DMS114 treated with DMSO at 0.1 percent for 48 hours (cell line): ENCODE results near the gene RPS14.

Experiments
- DNase-seq: peaks from one replicate; lab custom pipeline; 2025; ENCODE audit not compliant: unreplicated experiment; lab: John Stamatoyannopoulos, UW

RPS14 gene

DNA sequence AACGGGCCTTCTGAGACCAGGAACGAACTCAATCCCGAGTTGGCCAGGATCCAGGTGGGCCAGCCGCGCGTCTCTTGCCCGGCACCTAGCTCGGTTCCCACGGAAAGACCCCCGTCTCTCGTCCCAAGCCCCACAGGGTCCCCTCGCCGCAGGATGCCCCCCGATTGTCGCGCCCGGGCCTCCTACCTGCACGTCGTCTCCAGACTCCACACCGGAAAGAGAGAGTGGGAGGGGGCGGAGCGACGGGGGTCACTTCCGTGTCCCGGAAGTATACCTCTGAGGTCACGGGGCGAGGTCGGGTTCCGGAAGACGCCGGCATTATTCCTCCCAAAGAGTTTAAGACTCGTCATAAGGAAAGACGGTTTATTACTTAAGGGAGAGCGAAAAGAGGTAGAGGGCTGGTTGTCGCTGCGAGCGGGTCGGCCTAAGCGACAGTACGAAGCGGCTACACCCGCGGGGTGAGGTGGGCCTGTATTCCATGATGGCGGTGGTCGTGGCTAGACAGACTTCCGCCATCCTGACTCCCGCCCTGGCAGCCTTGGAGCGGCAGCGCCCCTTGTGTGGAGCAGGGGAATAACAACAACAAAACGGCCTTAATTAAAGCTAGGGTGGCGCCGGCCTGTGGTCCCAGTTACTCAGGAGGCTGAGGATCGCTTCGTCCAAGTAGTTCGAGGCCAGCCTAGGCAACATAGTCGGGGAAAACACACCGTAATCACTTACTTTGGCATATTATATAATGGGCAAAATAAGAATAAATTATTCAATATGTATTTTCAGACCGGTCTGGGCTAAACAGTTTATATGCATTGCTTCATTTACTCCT is at the start of gene RPS14:
TSS of gene RPS14 (minus strand) at position 223 of the 823 bp plus-strand sequence. CDS start 2,006 bp downstream, outside the sequence.
- DNase-seq: peak; percentile 94

DNA sequence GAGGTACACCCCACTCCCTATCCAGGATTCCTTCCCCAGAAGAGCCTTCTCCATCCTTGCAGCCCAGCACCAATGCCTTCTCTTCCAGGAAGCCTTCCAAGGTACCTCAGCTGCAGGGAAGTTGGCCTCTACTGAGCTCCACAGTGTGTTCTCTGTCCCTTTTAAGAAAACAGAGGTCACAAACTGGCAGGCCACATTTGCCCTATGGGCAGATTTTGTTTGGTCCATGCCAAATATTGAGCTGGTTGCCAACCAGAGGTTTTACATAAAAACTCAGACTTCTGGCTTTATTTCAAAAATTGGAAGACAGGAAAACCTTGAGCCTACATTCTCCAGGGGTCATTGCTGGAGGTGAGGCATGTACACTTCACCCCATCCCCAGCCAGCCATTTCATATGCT is 49.4 kb upstream of the RPS14 start:
- DNase-seq: no peak

DNA sequence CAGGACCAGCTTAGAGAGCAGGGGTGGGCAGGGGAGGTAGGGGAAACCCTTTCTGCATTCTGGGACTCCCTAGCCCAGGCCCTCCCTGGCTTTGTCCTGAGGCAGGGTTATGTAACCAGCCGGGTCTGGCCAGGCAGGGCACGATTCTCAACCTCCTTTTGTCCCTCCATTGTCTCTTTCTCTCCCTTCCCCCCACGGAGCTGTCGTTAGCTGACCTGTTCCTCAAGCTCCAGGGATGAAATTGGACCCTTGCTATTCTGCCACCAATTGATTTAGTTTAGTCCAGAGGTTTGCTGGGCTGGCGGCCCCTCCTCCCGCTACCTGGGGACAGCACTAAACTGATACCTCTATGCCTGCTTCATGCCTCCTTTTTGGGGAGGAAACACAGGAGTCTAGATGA is 49.0 kb upstream of the RPS14 start:
- DNase-seq: no peak

DNA sequence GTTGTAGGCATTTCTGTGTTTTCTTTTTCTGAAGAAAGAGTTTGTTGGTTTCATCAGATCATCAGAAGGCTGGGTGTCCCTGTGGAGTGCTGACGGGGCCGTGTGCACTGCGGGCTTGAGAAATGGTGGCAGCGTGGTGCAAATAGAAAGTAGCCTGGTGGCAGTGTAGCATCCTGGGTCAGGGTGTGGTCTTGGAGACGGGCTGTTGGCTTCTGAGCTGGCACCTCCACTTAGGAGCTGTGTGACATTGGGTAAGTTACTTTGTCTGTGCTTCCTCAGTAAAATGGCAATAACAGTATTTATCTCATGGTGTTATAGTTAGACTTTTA is 48.4 kb upstream of the RPS14 start:
- no peak for DNase-seq

GRCh38 chr5:150497274-150497988 is 47.9 kb upstream of the RPS14 start:
- DNase-seq: no peak

GRCh38 chr5:150496534-150496933 is 47.0 kb upstream of the RPS14 start:
- no peak for DNase-seq

GRCh38 chr5:150496098-150496497 is 46.6 kb upstream of the RPS14 start:
- DNase-seq: no peak

- no peak for DNase-seq
These were observed 43.1 kb upstream of the RPS14 start for GRCh38 chr5:150492621-150493020.

DNA sequence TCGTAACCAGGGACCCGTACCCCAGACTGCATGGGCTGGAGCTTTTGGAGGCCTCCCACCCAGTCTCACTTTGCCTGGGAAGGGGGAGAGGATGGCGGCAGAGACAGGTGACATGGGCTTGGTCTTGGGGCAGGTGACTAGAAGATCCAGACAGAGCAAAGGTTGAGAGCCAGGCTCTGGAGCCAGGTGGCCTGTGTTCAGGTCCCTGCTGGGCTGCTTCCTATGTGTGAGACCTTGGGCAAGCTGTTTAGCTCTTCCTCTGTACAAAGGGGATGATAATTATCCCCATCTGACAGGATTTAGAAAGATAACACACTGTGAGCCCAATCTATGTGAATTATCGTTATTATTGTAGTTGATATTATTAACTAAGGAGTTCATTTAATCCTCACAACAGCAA is 42.3 kb upstream of the RPS14 start:
- DNase-seq: no peak

DNA sequence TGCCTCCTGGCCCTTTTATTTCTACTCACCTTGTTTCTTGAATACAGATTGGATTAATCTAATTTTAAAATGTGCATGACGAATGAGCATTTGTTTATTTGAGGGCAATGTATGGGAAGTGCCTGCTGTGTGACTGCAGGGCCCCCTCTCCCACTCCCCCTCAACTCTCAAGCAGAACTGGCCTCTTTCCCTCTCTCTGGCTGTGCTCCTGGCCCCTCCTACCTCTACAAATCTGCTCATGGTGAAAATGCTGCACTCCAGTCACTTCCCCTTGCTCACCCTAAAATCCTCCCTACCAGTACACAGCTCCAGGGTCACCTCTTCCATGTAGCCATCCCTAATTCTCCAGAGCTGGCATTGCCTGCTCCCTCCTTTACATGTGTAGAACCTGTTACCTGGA is 41.2 kb upstream of the RPS14 start:
- DNase-seq: no peak

DNA sequence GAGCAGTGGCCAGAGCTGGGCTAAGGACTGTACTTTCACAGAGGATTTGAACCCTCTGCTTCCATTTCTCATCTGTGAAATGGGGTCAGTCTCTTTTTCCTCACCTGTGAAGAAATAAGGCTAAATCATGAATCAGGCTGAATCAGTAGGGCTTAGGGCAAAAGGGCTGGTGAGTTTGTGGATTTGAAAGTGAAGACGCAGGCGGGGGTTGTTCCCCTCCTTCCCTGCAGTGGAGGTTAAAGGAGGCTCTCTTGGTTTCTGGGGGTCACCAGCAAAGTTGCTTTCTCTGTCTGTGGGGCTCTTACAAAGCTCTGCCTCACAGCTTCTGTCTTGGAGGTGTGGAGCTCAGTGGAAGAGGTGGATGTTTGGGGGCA is 40.7 kb upstream of the RPS14 start:
- no peak for DNase-seq

DNA sequence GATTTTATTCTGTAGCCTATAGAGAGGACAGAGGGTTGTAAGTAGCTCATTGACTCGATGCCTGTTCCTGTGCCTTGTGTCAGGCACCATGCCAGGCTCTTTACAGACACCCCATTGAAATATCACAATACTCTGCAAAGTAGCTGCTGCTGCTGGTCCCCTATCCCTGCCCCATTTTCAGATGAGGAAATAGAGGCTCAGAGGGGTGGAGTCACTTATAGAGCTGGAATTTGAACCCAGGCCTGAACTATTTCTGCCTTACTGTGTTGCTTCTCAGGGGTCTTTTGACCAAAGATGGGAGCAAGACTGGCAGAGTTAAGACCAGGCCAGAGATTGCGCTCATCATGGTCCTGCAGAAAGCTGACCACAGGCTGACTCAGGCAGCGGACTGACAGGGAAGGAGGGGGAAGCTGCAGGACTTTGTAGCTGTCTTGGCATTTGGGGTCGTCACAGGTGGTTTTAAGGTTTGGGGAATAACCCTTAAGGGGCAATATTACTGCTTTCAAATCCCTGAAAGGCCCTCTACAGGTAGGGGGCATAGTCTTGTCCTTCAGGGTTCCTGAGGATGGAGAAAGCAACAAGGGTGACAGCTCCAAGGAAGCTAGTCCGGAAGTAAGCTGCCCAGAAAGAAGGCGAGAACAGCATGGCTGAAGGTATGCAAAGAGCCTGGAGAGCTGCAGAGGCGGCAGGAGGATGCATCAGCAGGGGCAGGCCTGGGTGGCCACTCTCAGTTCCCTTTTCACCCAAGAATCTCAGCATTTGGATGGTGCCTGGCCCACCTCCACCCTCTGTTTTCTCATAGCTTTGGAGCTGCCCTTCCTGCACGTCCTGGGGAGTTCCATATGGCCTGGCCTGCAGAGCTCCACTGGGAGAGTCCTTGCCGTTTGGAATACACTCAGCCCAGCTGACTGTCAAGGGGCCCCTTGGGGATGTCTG is 40.1 kb upstream of the RPS14 start:
- DNase-seq: no peak

DNA sequence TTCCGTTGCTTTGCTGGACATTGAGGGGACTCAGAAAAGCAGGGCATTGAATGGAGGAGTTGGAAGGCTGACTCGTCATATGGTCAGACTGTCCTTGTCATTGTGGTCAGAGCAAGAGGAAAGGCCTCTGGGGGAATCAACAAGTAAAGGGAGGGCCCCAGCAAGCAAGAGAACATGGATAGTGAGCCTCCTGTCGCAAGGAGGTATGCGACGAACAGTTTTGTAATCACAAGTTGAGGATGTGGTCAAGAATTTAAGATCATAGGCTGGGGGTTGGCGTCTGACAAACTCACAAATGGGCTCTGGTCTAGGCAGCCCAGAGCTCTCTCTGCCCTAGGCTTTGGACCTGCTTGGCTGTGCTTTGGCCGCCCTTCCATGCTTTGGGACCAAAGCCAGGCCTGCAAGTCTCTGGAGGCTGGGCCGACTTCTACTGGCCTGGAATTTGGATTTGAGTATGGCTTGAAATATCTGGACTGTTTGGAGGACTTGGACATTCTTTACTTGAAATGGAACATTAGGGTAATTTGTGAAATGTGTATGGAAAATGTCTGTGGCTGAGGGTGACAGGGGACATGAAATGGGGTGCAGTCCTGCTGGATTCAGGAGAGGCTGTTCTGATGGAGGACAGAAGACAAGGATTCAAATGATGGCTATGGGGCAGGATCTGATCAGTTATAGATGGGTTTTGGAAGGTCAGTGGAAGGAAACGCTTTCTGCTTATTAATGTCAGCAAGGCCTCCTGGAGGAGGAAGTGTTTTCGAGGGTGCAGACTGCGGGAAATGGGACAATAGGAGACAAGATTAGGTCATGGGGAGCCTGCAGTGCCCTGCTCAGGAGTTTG is 39.2 kb upstream of the RPS14 start:
- no peak for DNase-seq

DNA sequence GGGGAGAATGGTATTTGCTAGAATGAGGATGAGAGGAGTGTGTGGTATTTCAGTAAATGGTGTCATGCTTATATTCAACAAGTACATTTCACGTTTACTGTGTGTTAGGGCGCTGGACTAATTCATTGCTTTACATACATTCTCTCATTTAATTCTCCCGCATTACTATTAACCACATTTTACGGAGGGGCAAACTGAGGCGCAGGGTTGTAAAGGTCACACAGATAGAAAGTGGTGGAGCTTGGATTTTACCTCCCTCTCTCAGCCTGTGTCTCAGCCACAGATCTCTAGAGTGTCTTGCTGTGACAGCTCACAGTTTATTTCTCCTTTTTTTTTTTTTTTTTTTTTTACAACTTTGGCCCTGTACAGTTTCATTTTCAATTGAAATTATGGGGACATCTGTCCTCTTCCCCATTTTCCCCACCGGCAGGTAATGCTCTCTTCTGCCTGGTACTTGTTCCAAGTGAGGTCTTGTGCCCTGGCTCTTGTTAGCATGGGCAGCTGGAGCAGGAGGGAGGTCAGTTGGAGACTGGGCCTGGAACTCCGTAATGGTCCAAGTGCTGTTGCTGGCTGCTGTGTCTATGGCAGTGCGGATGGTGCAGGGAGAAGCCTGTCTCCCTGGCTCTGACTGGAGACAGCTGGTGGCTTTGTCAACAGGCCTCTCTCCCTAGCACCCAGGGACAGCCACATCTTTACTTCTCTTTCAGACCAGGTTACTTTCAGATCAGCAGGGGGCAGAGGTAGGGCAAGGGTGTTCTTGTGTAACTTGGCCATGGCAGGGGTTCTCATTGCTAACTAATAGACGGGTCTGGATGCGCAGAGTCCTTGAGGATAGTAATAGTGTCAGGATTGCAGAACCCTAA is 37.9 kb upstream of the RPS14 start:
- DNase-seq: no peak

- peak; percentile 61 for DNase-seq
These were observed 37.1 kb upstream of the RPS14 start for GRCh38 chr5:150486402-150487198.

DNA sequence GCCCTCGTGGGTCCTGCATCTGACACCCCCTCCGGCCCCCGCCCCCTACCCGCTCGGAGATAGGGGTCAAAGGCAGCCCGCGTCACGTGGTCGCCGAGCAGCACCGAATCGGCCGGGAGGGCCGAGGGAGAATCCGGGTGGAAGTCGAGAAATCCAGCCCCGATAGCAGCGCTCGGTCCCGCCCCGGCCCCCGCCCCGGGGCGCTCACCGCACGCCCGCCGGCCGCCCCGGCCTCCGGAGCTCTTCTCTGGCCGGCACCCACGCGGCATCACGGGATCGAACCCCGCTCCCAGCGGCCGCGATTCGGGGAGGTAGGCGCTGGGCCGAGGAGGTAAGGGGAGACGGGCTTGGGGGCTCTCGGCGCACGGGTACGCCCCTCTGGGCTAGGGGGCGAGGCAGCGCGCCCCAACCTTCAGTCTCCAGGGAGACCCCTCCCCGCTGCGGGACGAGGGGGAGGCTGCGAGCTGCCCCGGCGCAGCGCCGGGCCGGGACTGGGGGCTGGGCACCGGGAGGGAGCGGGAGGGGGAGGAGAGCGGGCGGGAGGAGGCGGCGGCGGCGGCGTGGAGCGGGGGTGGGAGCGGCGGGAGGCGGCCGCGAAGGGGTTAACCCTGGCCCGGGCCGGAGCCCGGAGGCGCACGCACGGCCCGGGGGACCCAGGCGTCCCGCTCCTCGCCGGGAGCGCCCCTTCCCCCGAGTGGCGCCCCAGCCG is 36.3 kb upstream of the RPS14 start:
- no peak for DNase-seq

- no peak for DNase-seq
These were observed 35.6 kb upstream of the RPS14 start for GRCh38 chr5:150484964-150485692.

DNA sequence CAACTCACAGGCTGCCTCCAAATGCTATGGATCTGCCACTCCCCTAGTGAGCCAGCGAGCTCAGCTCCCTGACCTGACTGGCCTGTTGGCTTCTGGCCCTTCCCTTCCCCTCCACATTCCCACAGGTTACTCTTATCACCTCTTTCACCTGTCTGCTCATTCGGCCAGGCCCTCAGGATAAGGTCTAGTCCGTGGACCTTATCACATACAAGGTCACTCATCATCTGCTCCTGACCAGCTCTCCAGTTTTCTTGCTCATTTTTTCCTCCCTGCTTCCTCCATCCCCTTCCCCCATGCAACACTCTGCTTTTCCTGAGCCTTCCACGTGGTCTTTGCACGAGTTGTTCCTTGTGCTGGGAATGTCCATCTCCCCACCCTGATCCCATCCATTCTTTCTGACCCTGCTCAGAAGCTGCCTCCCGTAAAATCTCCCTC is 32.5 kb upstream of the RPS14 start:
- DNase-seq: no peak
